ENCODE measurements around the gene VWA5B1.
"Not testable (repeated sequence)": the region's sequence is repeated elsewhere in the genome, so short reads cannot be mapped to it uniquely, and the experiment has no call there.

The VWA5B1 gene

GRCh38 chr1:20290624-20291597 lies at the start of gene VWA5B1:
Gene VWA5B1, plus strand, starts transcription at chr1:20290875. Its CDS starts 19,727 bp downstream, at chr1:20310602.
- DNase-seq: no peak

- DNase-seq: no peak
Observed at GRCh38 chr1:20242890-20243479, 47.7 kb upstream of the VWA5B1 start.

- no peak for DNase-seq
Observed at GRCh38 chr1:20248971-20249612, 41.6 kb upstream of the VWA5B1 start.

GRCh38 chr1:20250340-20250989 lies 40.2 kb upstream of the VWA5B1 start:
- no peak for DNase-seq

GRCh38 chr1:20252587-20252986 lies 38.1 kb upstream of the VWA5B1 start:
- DNase-seq: no peak

GRCh38 chr1:20255666-20256065 lies 35.0 kb upstream of the VWA5B1 start:
- no peak for DNase-seq

GRCh38 chr1:20259646-20260045 lies 31.0 kb upstream of the VWA5B1 start:
- no peak for DNase-seq

GRCh38 chr1:20261095-20261494 lies 29.6 kb upstream of the VWA5B1 start:
- DNase-seq: no peak

GRCh38 chr1:20262810-20263534 lies 27.7 kb upstream of the VWA5B1 start:
- no peak for DNase-seq

GRCh38 chr1:20265250-20265649 lies 25.4 kb upstream of the VWA5B1 start:
- no peak for DNase-seq

GRCh38 chr1:20266141-20266540 lies 24.5 kb upstream of the VWA5B1 start:
- no peak for DNase-seq

- no peak for DNase-seq
Observed at GRCh38 chr1:20266642-20267041, 24.0 kb upstream of the VWA5B1 start.

- DNase-seq: no peak
Observed at GRCh38 chr1:20271498-20272400, 18.9 kb upstream of the VWA5B1 start.

- not testable (repeated sequence) for DNase-seq
Observed at GRCh38 chr1:20273716-20274115, 17.0 kb upstream of the VWA5B1 start.

- DNase-seq: no peak
Observed at GRCh38 chr1:20275319-20275925, 15.3 kb upstream of the VWA5B1 start.

GRCh38 chr1:20276485-20277159 lies 14.1 kb upstream of the VWA5B1 start:
- DNase-seq: no peak

- no peak for DNase-seq
Observed at GRCh38 chr1:20278692-20279130, 12.0 kb upstream of the VWA5B1 start.

GRCh38 chr1:20279509-20279908 lies 11.2 kb upstream of the VWA5B1 start:
- DNase-seq: no peak

GRCh38 chr1:20280341-20280740 lies 10.3 kb upstream of the VWA5B1 start:
- DNase-seq: no peak

- DNase-seq: no peak
Observed at GRCh38 chr1:20280906-20281305, 9.8 kb upstream of the VWA5B1 start.

All from NCI-H2029 treated with DMSO at 0.1 percent for 48 hours (cell line).